ACC112 (cell line): Measurements from ENCODE around the gene ZNF736.
"Not testable (repeated sequence)": the region's sequence is repeated elsewhere in the genome, so short reads cannot be mapped to it uniquely, and the experiment has no call there.

Experiments used
- H2AFZ ChIP-seq: fragments of 200-600 bp; sonication (generic); one replicate; pipeline ENCODE4 v1.6.0; 2017; ENCODE audit warnings: antibody characterized with exemption, low read length; ENCODE audit not compliant: unreplicated experiment
- H3K27ac ChIP-seq: fragments of 200-600 bp; sonication (generic); 2 replicates; pipeline ENCODE4 v1.5.1; 2014; ENCODE audit warnings: low read depth, mild to moderate bottlenecking, antibody characterized with exemption, low read length, moderate library complexity
- H3K27me3 ChIP-seq: fragments of 200-600 bp; sonication (generic); 2 replicates; pipeline ENCODE4 v1.6.1; 2014; ENCODE audit warnings: mild to moderate bottlenecking, antibody characterized with exemption, low read length, moderate library complexity, mixed read lengths; ENCODE audit not compliant: insufficient read depth
- H3K36me3 ChIP-seq: fragments of 200-600 bp; sonication (generic); 2 replicates; pipeline ENCODE4 v1.6.1; 2016; ENCODE audit warnings: mild to moderate bottlenecking, antibody characterized with exemption, low read length, moderate library complexity, mixed read lengths; ENCODE audit not compliant: insufficient read depth
- H3K4me1 ChIP-seq: fragments of 200-600 bp; sonication (generic); one replicate; pipeline ENCODE4 v1.6.1; 2016; ENCODE audit warnings: low read length, mixed read lengths; ENCODE audit not compliant: insufficient read depth, unreplicated experiment, control insufficient read depth
- H3K4me3 ChIP-seq: fragments of 200-600 bp; sonication (generic); 2 replicates; pipeline ENCODE4 v1.5.1; 2014; ENCODE audit warnings: mild to moderate bottlenecking, low read depth, low read length
- H3K79me2 ChIP-seq: fragments of 200-600 bp; sonication (generic); one replicate; pipeline ENCODE4 v1.6.0; 2016; ENCODE audit warnings: low read length; ENCODE audit not compliant: control insufficient read depth, unreplicated experiment, insufficient read depth

ZNF736 gene

DNA sequence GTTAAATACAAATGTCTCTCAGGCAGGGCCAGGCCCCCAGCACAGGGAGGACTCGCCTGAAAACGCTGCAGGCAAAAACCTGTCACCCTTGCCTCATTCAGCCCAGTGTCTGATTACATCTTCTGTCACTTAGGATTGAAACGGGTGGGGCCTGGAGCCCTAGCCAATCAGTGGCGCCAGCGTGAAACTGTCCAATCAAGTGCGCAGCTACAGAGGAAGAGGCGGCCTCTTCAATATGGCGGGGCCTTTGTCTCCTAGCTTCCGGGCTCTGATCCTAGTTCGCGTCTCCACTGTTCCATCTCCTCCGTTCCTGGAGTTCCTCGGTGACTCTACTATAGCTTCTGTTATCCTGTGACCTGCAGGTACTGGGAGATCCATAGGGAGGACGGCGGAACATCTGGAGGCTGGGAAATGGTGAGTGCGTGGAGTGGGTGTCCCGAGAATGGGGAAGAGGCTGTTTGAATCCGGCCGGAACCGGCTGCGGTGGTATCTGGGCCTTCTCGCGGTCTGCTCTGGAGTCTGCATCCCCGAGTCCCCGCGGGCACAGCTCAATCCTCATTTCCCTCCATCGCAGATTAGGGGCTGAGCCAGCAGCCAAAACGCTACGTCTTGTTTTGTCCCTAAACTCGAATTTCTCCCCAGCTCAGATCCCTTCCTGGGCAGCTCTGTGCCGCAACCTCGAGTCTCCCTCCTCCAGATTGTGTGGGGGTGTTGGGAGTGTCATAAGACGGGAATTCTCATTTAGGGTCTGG is at the start of gene ZNF736:
Gene ZNF736 (plus strand): TSS at position 222 of the 752 bp plus-strand sequence. CDS start 190 bp downstream, at position 412.
- Histone ChIP-seq H3K27me3 (no peaks in the 10 kb centered on the region), H3K4me1 (peaks cover 5% of the 10 kb centered on the region), H3K4me3 (peak within 1 kb of the TSS; percentile 91), H3K36me3 (peaks cover 5% of the 10 kb centered on the region; the same call in 1 of the 2 replicates), H3K79me2 (peaks cover 43% of the 10 kb centered on the region), H3K27ac (peak within 1 kb of the TSS; percentile 72), H2AFZ (peak within 1 kb of the TSS; percentile 82)

DNA sequence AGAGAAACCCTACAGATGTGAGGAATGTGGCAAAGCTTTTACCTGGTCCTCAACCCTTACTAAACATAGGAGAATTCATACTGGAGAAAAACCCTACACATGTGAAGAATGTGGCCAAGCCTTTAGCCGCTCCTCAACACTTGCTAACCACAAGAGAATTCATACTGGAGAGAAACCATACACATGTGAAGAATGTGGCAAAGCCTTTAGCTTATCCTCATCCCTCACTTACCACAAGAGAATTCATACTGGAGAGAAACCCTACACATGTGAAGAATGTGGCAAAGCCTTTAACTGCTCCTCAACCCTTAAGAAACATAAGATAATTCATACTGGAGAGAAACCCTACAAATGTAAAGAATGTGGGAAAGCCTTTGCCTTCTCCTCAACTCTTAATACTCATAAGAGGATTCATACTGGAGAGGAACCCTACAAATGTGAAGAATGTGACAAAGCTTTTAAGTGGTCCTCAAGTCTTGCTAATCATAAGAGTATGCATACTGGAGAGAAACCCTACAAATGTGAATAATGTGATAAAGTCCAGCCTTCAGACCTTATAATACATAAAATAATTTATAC is 47.3 kb upstream of the ZNF736 start:
- no peaks in the 10 kb centered on the region for H3K27me3 ChIP-seq
- no peaks in the 10 kb centered on the region for H3K36me3 ChIP-seq
- H3K27ac ChIP-seq, result no peak overlapping the region
- H3K4me1 ChIP-seq, result no peaks in the 10 kb centered on the region
- H3K4me3 ChIP-seq, result no peak overlapping the region
- no peaks in the 10 kb centered on the region for H3K79me2 ChIP-seq
- H2AFZ ChIP-seq, result no peak overlapping the region

DNA sequence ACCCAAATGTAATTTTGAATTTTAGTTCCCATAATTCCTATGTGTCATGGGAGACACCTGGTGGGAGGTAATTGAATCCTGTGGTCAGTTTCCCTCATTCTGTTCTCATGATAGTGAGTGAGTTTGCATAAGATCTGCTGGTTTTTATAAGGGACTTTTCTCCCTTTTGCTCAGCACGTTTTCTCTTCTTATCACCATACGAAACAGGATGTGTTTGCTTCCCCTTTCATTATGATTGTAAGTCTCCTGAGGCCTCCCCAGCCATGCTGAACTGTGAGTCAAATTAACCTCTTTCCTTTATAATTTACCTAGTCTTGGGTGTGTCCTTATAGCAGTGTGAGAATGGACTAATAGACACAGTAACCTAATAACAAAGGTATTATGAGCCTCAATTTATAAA is 36.1 kb upstream of the ZNF736 start:
- Histone ChIP-seq H3K4me3 (no peak overlapping the region), H3K27ac (no peak overlapping the region), H3K27me3 (no peaks in the 10 kb centered on the region), H2AFZ (no peak overlapping the region), H3K4me1 (no peaks in the 10 kb centered on the region), H3K79me2 (no peaks in the 10 kb centered on the region), H3K36me3 (no peaks in the 10 kb centered on the region)

DNA sequence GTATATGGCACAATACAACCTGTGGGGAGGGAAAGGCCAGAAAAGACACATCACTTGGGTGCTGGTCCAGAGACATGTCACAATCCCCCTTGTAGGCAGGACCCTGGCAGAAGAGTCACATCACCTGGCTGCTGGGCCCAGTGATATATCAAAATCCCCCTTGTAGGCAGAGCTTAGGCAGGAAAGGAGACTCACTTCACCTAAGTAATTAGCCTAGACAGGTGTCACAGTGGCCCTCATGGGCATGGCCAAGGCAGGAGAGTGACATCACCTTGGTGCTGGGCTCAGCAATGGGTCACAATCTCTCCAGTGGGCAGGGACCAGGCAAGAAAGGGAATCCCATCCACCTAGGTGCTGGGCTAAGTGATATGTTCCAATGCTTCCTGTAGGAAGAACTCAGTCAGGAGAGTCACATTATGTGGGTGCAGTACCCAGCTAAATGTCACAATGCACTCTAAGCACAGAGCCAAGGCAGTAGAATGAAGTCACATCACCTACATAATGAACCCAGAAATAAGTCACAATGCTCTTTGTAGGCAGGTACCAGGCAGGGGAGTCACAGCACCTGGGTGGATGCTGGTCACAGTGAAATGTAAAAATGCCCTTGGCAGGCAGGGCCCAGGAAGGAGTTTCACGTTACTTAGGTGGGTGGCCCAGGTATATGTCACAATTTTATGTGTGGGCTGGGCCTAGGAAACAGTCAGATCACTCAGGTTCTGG is 18.9 kb upstream of the ZNF736 start:
- Histone ChIP-seq H3K27ac (no peak overlapping the region), H2AFZ (no peak overlapping the region), H3K36me3 (no peaks in the 10 kb centered on the region), H3K27me3 (no peaks in the 10 kb centered on the region), H3K79me2 (no peaks in the 10 kb centered on the region), H3K4me3 (no peak overlapping the region), H3K4me1 (no peaks in the 10 kb centered on the region)

DNA sequence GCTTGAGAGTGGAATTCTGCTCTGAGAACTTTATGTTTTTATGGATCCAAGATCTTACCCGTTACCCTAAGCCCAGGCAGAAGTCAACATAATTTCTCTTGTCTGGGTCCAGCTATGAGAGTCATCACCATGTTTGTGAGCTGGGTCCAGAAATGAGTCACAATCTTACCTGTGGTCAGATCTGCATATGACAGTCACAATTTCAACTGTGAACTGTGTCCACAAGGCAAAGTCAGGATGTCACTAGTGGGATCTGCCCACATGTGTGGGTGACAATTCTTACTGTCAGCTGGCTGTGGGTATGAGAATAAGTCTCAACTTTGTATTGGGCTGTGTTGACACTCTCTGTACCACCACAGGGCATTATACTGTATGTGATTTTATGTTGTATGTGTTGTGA is 16.3 kb upstream of the ZNF736 start:
- H3K27ac ChIP-seq, H3K79me2 ChIP-seq, H3K4me1 ChIP-seq, H2AFZ ChIP-seq, H3K27me3 ChIP-seq, H3K36me3 ChIP-seq, H3K4me3 ChIP-seq: not testable (repeated sequence)

DNA sequence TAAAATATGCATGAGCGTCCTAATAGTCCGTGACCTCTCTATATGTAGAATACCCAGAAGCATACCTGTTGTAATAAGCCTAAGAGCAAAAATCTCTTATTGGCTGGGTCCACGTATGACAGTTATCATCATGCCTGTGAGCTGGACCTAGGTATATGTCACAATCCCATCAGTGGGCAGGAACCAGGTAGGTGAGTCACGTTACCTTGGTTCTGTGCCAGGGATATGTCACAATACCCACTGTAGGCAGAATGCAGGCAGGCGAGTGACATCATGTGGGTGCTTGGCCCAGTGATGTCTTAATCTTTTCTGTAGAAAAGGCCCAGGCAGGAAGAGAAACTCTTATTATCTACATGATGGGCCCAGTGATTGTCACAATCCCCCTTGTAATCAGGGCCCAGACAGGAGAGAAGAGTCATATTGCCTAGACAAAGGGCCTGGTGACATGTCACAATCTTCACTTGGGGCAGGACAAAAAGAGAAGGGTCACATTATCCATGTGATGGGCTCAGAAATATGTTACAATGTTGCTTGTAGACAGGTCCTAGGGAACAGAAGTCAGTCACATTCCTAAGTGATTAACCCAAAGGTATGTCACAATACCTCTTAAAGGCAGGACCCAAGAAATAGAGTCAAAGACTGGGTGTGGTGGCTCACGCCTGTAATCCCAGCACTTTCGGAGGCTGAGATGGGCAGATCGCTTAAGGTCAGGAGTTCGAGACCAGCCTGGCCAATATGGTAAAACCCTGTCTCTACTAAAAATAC is 12.9 kb upstream of the ZNF736 start:
- no peaks in the 10 kb centered on the region for H3K4me1 ChIP-seq
- H3K4me3 ChIP-seq, result no peak overlapping the region
- no peak overlapping the region for H2AFZ ChIP-seq
- no peak overlapping the region for H3K27ac ChIP-seq
- H3K36me3 ChIP-seq, result no peaks in the 10 kb centered on the region
- no peaks in the 10 kb centered on the region for H3K79me2 ChIP-seq
- no peaks in the 10 kb centered on the region for H3K27me3 ChIP-seq

DNA sequence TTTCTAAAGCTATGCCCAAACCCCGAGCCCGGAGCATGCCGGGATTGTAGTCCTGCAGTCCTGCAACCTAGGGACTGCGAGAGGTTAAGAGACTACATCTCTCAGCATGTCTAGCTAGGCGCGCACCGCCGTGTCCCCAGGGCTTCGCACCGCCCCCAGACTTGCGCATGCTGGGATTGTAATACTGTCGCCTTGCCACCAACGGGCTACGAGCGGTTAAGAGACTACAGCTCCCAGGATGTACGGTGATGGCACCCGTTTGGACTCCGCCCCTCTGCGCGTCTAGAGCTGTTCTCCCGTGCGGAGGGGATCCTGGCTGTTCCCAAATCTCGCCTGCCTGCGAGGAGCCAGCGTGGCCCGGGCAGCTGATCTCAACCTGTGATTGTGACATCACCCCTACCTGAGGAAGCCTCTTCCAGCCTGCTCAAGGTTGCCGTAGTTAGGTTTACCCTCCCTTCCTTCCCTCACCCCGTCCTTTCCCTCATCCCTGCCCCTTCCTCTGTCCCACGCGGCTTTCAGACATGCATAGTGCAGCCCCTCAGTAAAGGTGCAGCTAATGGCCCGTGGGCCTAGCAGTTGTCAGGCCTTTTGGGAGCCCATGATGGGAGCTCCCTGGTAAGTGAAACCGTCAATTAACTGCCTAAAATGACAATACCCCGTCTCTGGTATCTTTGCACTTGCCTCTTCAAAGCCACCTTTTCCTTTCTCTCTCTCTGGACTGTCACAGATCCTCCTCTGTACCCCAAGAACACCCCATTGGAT is 6.3 kb upstream of the ZNF736 start:
- Histone ChIP-seq H3K4me1 (no peaks in the 10 kb centered on the region), H3K4me3 (peak overlapping the region; percentile 87), H3K79me2 (no peaks in the 10 kb centered on the region), H3K36me3 (no peaks in the 10 kb centered on the region), H3K27ac (0 out of 2 replicates have a peak overlapping the region, but pooled peaks have one; percentile 2), H3K27me3 (no peaks in the 10 kb centered on the region), H2AFZ (peak overlapping the region; percentile 77)

DNA sequence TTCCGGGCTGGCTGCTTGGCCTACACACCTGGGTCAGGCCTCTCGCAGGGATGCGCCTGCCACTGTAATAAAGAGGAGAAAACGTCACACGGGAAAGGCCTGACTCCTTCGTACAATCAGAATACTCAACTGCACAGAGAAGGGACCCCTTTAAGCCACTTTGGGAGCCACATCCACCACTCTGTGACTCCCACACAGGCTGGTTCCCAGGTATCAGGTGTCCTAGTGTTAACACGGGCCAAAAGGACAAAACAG is 5.8 kb upstream of the ZNF736 start:
- Histone ChIP-seq H3K27ac (no peak overlapping the region), H3K79me2 (no peaks in the 10 kb centered on the region), H2AFZ (no peak overlapping the region), H3K4me1 (no peaks in the 10 kb centered on the region), H3K27me3 (no peaks in the 10 kb centered on the region), H3K36me3 (no peaks in the 10 kb centered on the region), H3K4me3 (peak overlapping the region; percentile 87)

DNA sequence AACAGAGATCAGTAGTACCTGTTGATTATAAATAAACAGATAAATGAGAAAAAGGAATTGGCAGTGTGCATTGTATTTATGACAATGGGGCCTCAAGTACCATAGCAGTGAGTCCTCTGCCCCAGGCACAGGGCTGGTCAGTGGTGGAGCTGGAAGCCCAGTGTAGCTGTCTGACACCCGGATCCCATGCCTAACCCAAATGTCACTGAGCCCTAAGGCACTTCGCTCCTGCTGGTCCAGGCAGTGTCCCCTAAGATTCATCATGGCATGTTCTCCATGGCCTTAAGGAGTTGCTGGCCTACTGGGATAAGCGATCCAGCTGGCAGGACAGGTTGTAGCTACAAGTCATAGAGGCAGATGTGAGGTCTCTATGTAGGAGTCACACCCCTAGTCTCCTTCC is 3.3 kb upstream of the ZNF736 start:
- Histone ChIP-seq H3K79me2 (peaks cover 16% of the 10 kb centered on the region), H3K27me3 (no peaks in the 10 kb centered on the region), H3K4me3 (no peak overlapping the region), H3K4me1 (no peaks in the 10 kb centered on the region), H3K27ac (no peak overlapping the region), H3K36me3 (no peaks in the 10 kb centered on the region), H2AFZ (no peak overlapping the region)

DNA sequence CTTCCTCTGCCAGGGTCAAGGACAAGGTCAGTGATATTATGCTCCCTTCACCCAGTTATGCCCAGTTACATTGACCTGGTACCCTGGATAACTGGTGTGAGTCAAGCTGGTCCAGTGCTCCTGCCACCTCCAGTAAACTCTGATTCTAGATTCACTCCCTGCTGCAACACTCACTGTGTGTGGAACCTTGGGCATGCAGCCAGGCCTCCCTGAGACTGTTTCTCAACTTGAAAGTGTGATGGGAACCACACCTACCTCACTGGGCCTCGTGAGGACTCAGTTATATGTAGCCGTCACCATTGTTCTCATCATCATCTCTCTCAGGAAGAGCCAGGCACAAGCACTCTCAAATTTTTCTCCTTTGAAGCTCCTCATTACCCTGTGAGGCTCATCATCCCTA is 935 bp upstream of the ZNF736 start:
- Histone ChIP-seq H2AFZ (no peak overlapping the region), H3K27ac (no peak overlapping the region), H3K4me3 (no peak overlapping the region), H3K27me3 (no peaks in the 10 kb centered on the region), H3K36me3 (no peaks in the 10 kb centered on the region; the same call in 1 of the 2 replicates), H3K4me1 (peaks cover 5% of the 10 kb centered on the region), H3K79me2 (peaks cover 35% of the 10 kb centered on the region)
